ENCODE data around the gene ZFP69.
A peak's percentile ranks its signal among the peaks of the same experiment; 100 is the strongest.

The ZFP69 gene

GRCh38 chr1:40508375-40509341, 31.6 kb downstream of the ZFP69 start, which contains the start of gene EXO5:
Gene EXO5 (plus strand): TSS chr1:40508767. CDS start chr1:40514545, 5,778 bp downstream.
- DNase-seq (ENCODE audit: low read depth in 1 of 2, low spot score in 1 of 2) = peak; percentile 81 to 83

- no peak for DNase-seq (ENCODE audit: low read depth in 1 of 2, low spot score in 1 of 2)
These were observed 42.4 kb downstream of the ZFP69 start for GRCh38 chr1:40519517-40519916.

GRCh38 chr1:40530735-40531380, 53.8 kb downstream of the ZFP69 start:
- DNase-seq (ENCODE audit: low read depth in 1 of 2, low spot score in 1 of 2) = no peak

- peak; percentile 55 to 86 for DNase-seq (ENCODE audit: low read depth in 1 of 2, low spot score in 1 of 2)
These were observed 54.4 kb downstream of the ZFP69 start, which contains the start of gene ZNF684 for GRCh38 chr1:40531381-40532061. Gene ZNF684 (plus strand): TSS chr1:40531637. CDS start chr1:40533167, 1,530 bp downstream.

GRCh38 chr1:40532062-40532389, 54.9 kb downstream of the ZFP69 start:
- no peak for DNase-seq (ENCODE audit: low read depth in 1 of 2, low spot score in 1 of 2)

- peak in 1 of 2 donors; percentile 20 for DNase-seq (ENCODE audit: low read depth in 1 of 2, low spot score in 1 of 2)
These were observed 55.8 kb downstream of the ZFP69 start for GRCh38 chr1:40532844-40533424.

GRCh38 chr1:40534589-40534988, 57.5 kb downstream of the ZFP69 start:
- DNase-seq (ENCODE audit: low read depth in 1 of 2, low spot score in 1 of 2) = no peak

- DNase-seq (ENCODE audit: low read depth in 1 of 2, low spot score in 1 of 2) = no peak
These were observed 58.6 kb downstream of the ZFP69 start for GRCh38 chr1:40535732-40536131.

- DNase-seq (ENCODE audit: low read depth in 1 of 2, low spot score in 1 of 2) = no peak
These were observed 62.2 kb downstream of the ZFP69 start for GRCh38 chr1:40539338-40539737.

Data from activated CD4-positive, alpha-beta T cell treated with anti-CD3 and anti-CD28 coated beads, Interleukin-2, amount 50 U/mL, for 24 hours (primary cell).